Bronchial epithelial cell (primary cell): ENCODE results near the gene RAD18. TPM values are rescaled to one million over a fixed set of nuclear protein-coding genes. Genes with fewer than 3 reads are reported as not detected.

Experiments used
- DNase-seq: peaks from one replicate; pipeline ENCODE4 v3.0.0-alpha.2; 2010; ENCODE audit warnings: low read depth
- FAIRE-seq: peaks from 2 replicates; lab custom pipeline; 2011; peaks lifted over from hg19 to GRCh38; lab: Jason Lieb, UNC
- H3K27me3 ChIP-seq: 2 replicates; pipeline ENCODE4 v1.5.1; 2011; ENCODE audit warnings: low read length; ENCODE audit not compliant: control insufficient read depth, insufficient read depth
- H3K36me3 ChIP-seq: 2 replicates; pipeline ENCODE4 v1.5.1; 2011; ENCODE audit warnings: low read length; ENCODE audit not compliant: control insufficient read depth, insufficient read depth
- H3K4me3 ChIP-seq: 2 replicates; pipeline ENCODE4 v1.5.1; 2011; ENCODE audit warnings: mild to moderate bottlenecking, low read depth, low read length, control low read depth
- CTCF ChIP-seq: IDR thresholded peaks from 2 replicates; pipeline ENCODE4 v1.5.1; 2011; ENCODE audit warnings: mild to moderate bottlenecking, moderate library complexity, low read length, control low read depth, inconsistent platforms; ENCODE audit not compliant: insufficient read depth, severe bottlenecking
- total RNA-seq: library from RNA; depleted of rRNA; stranded (reverse); fragments of >200 nt; gene quantifications from 2 replicates; pipeline ENCODE4 v1.2.1, GENCODE V29; 2014

Gene RAD18
- total RNA-seq, 1 donor from 2014 or later = 3.9 TPM

- DNase-seq (no peak), FAIRE-seq (no peak)
- Histone ChIP-seq H3K27me3 (no peaks in the 10 kb centered on the region), H3K36me3 (no peaks in the 10 kb centered on the region), H3K4me3 (no peak overlapping the region)
- TF ChIP-seq CTCF = no peak
Observed at GRCh38 chr3:8932507-8932906, 30.8 kb downstream of the RAD18 start.

- Histone ChIP-seq H3K27me3 (no peaks in the 10 kb centered on the region), H3K4me3 (no peak overlapping the region), H3K36me3 (no peaks in the 10 kb centered on the region)
- DNase-seq (no peak), FAIRE-seq (no peak)
- TF ChIP-seq CTCF = no peak
Observed at GRCh38 chr3:8931342-8931741, 31.9 kb downstream of the RAD18 start.

DNA sequence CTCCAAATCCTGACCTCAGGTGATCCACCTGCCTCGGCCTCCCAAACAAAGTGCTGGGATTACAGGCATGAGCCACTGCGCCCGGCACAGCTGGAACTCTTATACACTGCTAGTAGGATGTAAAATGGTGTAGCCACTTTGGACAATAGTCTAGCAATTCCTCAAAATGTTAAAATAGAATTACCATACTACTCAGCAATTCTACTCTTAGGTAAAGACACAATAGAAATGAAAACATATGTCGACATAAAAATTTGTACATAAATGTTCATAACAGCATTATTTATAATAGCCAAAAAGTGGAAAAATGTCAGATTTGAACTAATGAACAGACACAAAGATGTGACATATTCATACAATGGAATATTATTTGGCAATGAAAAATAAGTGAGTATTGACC, 33.4 kb downstream of the RAD18 start:
- DNase-seq (no peak), FAIRE-seq (no peak)
- Histone ChIP-seq H3K36me3 (no peaks in the 10 kb centered on the region), H3K4me3 (no peak overlapping the region), H3K27me3 (no peaks in the 10 kb centered on the region)
- no peak for TF ChIP-seq CTCF

DNA sequence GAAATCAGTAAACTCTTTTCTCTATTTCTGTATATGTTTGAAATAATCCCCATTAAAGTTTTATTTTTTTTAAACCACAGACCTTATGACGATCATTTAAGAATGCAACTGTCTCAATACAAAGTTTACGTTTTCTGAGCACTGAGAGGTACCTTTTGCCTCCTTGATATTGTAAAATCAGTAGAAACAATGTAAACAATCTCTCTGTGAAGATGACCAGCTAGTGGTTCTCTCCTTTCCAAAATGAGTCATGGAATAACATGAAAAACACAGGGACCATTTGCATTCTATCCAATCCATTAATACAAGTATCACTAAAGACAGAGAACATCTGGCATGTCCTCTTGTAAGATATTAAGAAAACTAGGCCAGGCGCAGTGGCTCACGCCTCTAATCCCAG, 48.8 kb downstream of the RAD18 start:
- Histone ChIP-seq H3K4me3 (no peak overlapping the region), H3K27me3 (no peaks in the 10 kb centered on the region), H3K36me3 (no peaks in the 10 kb centered on the region)
- no peak for TF ChIP-seq CTCF
- DNase-seq (no peak), FAIRE-seq (no peak)

GRCh38 chr3:8911781-8912180, 51.5 kb downstream of the RAD18 start:
- no peak for FAIRE-seq
- TF ChIP-seq CTCF = no peak
- DNase-seq = no peak
- H3K36me3 ChIP-seq = no peaks in the 10 kb centered on the region
- H3K27me3 ChIP-seq = no peaks in the 10 kb centered on the region
- H3K4me3 ChIP-seq = no peak overlapping the region

GRCh38 chr3:8909160-8909559, 54.1 kb downstream of the RAD18 start:
- Histone ChIP-seq H3K27me3 (no peaks in the 10 kb centered on the region), H3K36me3 (no peaks in the 10 kb centered on the region)
- FAIRE-seq = no peak

More at GRCh38 chr3:8909160-8909559, 54.1 kb downstream of the RAD18 start:
- no peak for DNase-seq
- no peak overlapping the region for H3K4me3 ChIP-seq
- no peak for TF ChIP-seq CTCF
